GM19455 (cell line): Measurements from ENCODE around the gene SMC3.
A peak's percentile ranks its signal among the peaks of the same experiment; 100 is the strongest.
"Not testable (repeated sequence)": the region's sequence is repeated elsewhere in the genome, so short reads cannot be mapped to it uniquely, and the experiment has no call there.

Source experiments
- ATAC-seq: cut with Tn5 transposase; IDR thresholded peaks from one replicate; pipeline ENCODE4 v1.9.1; 2021; ENCODE audit not compliant: unreplicated experiment

SMC3 gene

GRCh38 chr10:110567201-110568054 is at the start of gene SMC3:
Gene SMC3, plus strand, starts transcription at chr10:110567695. Its CDS starts 122 bp downstream, at chr10:110567817.
- ATAC-seq, result peak; percentile 90

DNA sequence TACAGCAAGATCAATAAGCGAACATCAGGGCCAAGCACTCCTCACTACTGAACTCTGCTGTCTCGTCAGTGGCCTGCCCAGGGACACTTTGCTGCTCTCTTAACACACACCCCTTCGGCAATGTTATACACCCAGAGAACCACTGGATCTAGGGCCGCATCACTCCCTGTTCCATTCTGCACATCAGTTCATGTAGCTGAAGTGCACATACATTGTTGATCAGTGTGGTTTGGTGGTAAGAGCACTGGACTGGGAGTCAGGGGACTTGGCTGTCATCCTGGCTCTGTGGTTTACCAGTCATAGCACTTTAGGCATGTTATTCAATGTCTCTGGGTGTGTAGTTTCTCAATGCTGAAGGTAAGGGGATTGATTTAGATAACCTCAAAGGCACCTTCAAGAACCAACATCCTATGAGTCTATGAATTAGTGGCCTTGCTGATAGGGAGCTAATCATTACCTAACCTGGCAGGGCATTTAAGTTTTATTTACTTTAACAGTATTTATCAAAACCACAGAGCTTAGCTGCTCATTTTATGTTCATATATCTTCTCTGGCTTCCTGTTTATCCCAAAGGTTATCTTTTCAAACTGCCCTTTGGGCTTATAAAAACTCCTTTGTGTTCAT is 45.0 kb upstream of the SMC3 start:
- ATAC-seq, result no peak

DNA sequence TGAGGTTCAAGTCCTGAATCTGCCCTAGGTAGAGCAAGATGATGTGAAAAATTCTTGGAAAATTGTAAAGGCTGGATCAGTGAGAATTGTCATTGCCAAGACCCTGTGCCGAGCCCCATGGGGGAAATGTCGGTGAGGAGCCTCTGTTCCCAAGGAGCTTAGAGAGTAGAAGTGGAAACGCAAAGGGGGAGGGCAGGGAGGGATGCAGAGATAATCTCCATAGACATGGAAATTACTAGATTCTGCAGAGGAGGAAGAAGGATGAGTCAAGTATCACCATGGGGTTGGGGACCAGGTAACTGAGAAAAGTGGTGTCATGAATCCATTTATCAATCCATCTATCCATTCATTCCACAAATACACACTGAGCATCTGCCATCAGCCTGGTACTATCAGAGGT is 43.8 kb upstream of the SMC3 start:
- no peak for ATAC-seq

- ATAC-seq, result no peak
Measured at GRCh38 chr10:110524179-110524858, 43.2 kb upstream of the SMC3 start.

DNA sequence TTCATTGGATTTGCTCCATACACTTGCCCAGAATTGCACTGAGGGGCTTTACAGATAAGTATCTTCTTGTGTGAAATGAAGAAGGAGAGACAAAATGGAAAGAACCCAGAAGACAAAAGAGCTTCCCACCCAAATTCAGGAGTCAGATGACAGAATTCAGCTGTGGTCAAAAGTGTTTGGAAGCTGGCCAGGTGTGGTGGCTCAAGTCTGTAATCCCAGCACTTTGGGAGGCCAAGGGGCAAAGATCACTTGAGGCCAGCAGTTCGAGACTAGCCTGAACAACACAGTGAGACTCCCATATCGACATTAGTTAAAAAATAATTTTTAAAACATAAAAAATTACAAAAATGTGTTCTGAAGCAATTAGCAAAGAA is 42.6 kb upstream of the SMC3 start:
- no peak for ATAC-seq

DNA sequence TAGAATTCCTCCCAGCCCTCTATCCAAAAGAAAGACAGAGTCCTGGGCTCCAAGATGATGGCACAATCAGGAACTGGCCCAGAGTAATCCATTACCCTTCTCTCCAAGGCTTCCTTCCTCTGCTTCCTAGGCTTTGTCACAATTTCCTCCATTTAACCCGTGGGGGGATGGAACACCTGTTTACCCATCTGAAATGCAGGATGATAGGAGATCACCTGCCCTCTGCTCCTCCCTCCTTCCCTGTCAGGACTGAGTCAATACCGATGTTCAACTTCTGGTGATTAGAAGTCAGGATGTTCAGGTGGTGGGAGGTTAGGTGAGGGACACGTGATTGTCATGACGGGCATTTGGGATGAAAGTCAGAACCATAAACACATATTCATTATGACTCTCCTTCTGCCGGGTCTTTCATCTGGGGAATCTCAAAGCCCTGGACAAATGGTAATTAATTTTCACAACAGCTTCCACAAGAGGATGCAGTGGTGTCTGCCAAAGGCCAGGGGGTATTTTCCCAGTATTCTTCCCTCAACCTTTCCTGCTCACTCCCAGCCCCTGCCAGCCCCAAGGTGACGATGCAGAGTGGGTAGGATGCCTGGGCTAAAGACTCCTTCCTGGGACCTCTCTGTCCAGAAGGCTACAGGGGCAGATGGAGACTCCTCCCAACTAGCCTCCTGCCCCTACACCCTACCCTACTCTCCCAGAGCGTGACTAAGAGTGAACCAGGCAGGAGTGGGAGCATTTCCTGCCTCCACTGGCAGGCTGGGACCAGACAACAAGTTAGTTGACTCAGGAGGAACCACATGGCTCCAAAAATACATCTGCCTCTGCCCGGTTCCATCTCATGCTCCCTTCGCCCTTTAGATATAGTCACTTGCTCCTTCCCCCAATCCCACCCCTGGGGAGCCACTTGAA is 41.9 kb upstream of the SMC3 start:
- ATAC-seq, result no peak

GRCh38 chr10:110527731-110528171 is 39.7 kb upstream of the SMC3 start:
- ATAC-seq, result no peak

DNA sequence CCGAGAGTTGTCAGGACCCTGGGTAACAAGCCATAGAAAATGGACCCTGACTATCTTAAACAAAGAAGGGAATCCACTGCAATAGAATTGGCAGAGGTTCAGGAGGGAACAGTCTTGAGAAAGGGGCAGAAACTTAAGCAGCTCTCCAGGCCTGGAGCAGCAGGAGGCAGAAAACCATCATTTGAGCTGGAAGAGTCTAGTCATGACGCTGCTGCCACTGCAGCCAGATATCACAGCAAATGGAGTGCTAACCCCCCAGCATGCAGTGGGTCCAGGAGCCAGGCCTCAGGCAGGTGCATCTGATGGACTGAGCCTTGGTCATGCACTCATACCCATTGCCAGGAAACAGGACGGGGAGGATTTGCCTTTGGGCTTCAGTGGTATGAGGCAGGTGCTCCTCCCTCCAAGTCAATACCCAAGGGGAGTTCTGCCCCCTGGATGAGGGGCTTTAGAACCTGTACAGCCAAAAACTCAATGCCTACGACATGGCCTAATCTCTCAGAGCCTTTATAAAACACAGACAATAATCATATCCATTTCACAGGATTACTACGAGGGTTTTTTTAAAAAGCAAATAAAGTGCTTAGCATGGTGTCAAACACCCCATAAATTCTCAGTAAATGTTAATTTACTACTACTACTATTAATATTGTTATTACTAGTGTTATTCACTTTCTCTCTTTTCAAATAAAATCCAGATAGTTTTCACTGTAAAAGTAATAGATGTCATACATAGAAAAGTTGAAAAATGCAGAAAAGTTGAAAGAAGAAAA is 39.1 kb upstream of the SMC3 start:
- peak; percentile 29 for ATAC-seq

DNA sequence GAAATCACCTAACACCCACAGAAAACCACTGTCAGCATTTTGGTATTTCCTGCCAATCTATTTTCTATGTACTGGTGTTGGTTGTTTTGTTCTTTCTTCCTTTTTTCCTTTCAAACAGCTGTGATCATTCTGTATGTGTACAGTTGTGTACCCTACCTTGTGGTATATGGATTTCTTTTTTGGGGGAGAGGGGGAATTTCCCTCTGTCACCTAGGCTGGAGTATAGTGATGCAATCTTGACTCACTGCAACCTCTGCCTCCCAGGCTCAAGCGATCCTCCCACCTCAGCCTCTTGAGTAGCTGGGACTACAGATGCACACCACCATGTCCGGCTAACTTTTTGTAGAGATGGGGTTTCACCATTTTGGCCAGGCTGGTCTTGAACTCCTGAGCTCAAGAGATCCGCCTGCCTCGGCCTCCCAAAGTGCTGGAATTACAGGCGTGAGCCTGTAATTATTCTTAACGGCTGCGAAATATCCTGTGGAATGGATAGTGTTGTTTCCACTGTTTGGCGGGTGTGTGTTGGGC is 38.4 kb upstream of the SMC3 start:
- ATAC-seq, result peak; percentile 75

- ATAC-seq, result no peak
Measured at GRCh38 chr10:110529596-110530011, 37.9 kb upstream of the SMC3 start.

DNA sequence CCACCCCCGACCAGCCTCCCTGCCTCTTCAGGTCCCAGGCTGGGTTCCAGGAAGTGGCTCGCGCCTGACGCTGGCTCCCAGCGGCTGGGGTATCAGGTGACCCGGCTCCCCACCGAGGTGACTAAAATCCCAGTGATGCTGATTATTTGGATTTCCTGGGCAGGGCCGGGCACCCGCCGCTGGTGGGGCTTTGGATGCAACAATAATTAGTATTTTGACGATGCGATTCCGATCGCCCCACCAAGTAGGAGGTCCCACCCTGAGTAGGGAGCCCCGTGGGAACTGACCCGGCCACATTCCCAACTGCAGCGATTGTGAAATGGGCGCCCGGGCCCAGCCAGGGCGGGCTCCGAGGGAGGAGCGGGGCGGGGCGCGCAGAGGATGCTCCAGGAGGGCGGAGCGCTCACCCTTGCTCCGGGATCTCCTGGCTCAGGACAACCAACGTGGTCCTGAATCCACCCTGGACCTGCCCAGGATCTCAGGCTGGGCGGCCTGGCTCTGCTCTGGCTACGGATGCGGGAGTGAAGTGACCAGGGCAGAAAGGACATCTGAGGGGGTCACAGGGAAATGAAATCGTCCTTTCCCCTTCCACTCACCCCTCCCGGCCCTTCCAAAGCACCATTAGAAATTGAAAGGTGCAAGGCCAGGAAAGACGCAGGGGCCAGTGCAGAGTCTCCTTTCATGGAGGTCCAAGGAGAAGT is 37.2 kb upstream of the SMC3 start:
- ATAC-seq, result no peak

GRCh38 chr10:110531687-110532086 is 35.8 kb upstream of the SMC3 start:
- no peak for ATAC-seq

GRCh38 chr10:110532628-110533027 is 34.9 kb upstream of the SMC3 start:
- ATAC-seq, result not testable (repeated sequence)

GRCh38 chr10:110533149-110533548 is 34.3 kb upstream of the SMC3 start:
- ATAC-seq, result no peak

DNA sequence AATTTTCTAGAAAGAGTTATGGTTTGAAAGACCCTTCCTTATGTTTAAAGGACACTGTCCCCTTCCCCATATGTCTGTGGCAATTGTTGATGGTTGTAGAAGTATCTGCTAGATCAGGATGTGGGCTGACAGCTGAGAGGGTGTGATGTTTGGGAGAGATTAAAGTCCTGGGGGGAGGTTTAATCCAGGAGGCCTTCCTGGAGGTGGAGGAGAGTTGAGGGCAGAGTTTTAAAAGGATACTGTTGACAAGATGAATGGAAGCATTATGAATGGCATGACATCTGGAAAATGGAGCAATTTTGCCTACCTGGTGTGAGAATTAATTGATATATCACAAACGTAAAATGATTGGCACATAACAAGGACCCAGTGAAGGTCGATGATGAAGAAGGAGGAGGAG is 32.9 kb upstream of the SMC3 start:
- ATAC-seq, result no peak

- peak; percentile 86 for ATAC-seq
Measured at GRCh38 chr10:110535958-110536891, 31.3 kb upstream of the SMC3 start.

- no peak for ATAC-seq
Measured at GRCh38 chr10:110539091-110539490, 28.4 kb upstream of the SMC3 start.

GRCh38 chr10:110540031-110540430 is 27.5 kb upstream of the SMC3 start:
- ATAC-seq, result no peak
